RWPE2 (cell line): ENCODE data around the gene CLCN3.
A peak's percentile ranks its signal among the peaks of the same experiment; 100 is the strongest.

Experiments
- ATAC-seq: fragments of 200-7000 bp; cut with Tn5 transposase; 3 replicates; pipeline ENCODE4 v1.9.1; 2021; ENCODE audit warnings: low read depth
- DNase-seq: peaks from one replicate; pipeline ENCODE4 v3.0.0-alpha.2; 2020; ENCODE audit warnings: low spot score
- H3K27ac ChIP-seq: fragments of 450-650 bp; 2 replicates; pipeline ENCODE4 v1.5.1; 2017; ENCODE audit warnings: mild to moderate bottlenecking; ENCODE audit not compliant: poor library complexity, severe bottlenecking
- H3K27me3 ChIP-seq: fragments of 250-450 bp; sonication (Bioruptor Pico); 2 replicates; pipeline ENCODE4 v1.5.1; 2021; ENCODE audit warnings: mild to moderate bottlenecking, moderate library complexity; ENCODE audit not compliant: insufficient read depth, poor library complexity, severe bottlenecking
- H3K36me3 ChIP-seq: fragments of 250-450 bp; sonication (Bioruptor Pico); 2 replicates; pipeline ENCODE4 v1.5.1; 2020; ENCODE audit warnings: low read depth, mild to moderate bottlenecking, moderate library complexity
- H3K4me1 ChIP-seq: fragments of 250-450 bp; sonication (Bioruptor Pico); 2 replicates; pipeline ENCODE4 v1.5.1; 2021; ENCODE audit warnings: mild to moderate bottlenecking, moderate library complexity; ENCODE audit not compliant: insufficient read depth, poor library complexity, severe bottlenecking
- H3K4me3 ChIP-seq: fragments of 250-450 bp; sonication (Bioruptor Pico); 2 replicates; pipeline ENCODE4 v1.5.1; 2021; ENCODE audit warnings: mild to moderate bottlenecking, moderate library complexity; ENCODE audit not compliant: severe bottlenecking
- H3K9me3 ChIP-seq: fragments of 250-450 bp; sonication (Bioruptor Pico); 2 replicates; pipeline ENCODE4 v1.5.1; 2021; ENCODE audit warnings: mild to moderate bottlenecking, moderate library complexity; ENCODE audit not compliant: severe bottlenecking
- TF ChIP-seq, protein P1 (sequence below): fragments of 450-650 bp; IDR thresholded peaks from one replicate; pipeline ENCODE4 v1.5.1; 2017; ENCODE audit warnings: mild to moderate bottlenecking, moderate library complexity; ENCODE audit not compliant: poor library complexity, severe bottlenecking

The CLCN3 gene

GRCh38 chr4:169603312-169603711 is 17.1 kb upstream of the CLCN3 start:
- DNase-seq: no peak
- TF ChIP-seq, protein P1, sequence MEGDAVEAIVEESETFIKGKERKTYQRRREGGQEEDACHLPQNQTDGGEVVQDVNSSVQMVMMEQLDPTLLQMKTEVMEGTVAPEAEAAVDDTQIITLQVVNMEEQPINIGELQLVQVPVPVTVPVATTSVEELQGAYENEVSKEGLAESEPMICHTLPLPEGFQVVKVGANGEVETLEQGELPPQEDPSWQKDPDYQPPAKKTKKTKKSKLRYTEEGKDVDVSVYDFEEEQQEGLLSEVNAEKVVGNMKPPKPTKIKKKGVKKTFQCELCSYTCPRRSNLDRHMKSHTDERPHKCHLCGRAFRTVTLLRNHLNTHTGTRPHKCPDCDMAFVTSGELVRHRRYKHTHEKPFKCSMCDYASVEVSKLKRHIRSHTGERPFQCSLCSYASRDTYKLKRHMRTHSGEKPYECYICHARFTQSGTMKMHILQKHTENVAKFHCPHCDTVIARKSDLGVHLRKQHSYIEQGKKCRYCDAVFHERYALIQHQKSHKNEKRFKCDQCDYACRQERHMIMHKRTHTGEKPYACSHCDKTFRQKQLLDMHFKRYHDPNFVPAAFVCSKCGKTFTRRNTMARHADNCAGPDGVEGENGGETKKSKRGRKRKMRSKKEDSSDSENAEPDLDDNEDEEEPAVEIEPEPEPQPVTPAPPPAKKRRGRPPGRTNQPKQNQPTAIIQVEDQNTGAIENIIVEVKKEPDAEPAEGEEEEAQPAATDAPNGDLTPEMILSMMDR: no peak

DNA sequence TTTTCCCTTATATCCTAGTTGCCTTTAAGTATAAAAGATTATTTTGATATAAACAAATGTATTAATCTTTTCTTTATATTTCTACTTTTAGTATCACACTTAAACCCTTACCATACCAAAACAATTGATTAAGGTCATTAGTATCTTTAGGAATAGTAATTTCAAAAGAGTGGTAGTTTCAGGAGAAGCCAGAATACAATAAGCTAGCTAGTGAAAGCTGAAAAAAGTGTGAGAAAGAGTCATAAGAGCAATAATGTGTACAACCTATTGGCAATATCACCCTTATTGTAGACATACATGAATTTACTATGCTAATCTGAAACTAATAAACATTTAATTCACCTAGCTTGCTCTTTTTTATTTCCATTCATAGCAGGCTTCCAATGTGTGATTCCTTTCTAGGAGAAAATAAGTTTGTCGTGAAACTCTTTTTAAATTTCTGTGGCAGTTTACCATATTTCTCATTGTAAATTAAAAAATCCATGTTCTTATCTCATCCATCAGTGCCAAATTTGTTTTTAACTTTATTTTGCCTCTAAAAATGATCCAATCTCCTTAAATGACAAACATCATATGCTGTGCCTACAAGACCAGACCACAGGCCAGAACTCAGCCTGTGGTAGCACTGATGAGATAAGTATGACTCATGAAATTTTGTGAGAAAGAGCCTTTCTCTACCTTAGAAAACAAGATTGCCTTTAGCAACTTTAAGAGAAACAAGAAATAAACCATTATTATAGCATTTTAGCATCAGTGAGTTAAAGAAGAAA is 16.1 kb upstream of the CLCN3 start:
- TF ChIP-seq, protein P1: no peak
- Histone ChIP-seq H3K9me3 (no peaks in the 10 kb centered on the region), H3K27ac (no peak overlapping the region), H3K36me3 (peaks cover 33% of the 10 kb centered on the region), H3K27me3 (no peaks in the 10 kb centered on the region), H3K4me1 (peaks cover 13% of the 10 kb centered on the region), H3K4me3 (no peak overlapping the region)
- ATAC-seq (peak; percentile 96), DNase-seq (no peak)

More at GRCh38 chr4:169603312-169603711, 17.1 kb upstream of the CLCN3 start:
- no peaks in the 10 kb centered on the region for H3K27me3 ChIP-seq
- no peak for ATAC-seq
- no peak overlapping the region for H3K27ac ChIP-seq
- H3K36me3 ChIP-seq: peaks cover 35% of the 10 kb centered on the region
- peaks cover 13% of the 10 kb centered on the region for H3K4me1 ChIP-seq
- H3K4me3 ChIP-seq: no peak overlapping the region
- no peaks in the 10 kb centered on the region for H3K9me3 ChIP-seq

GRCh38 chr4:169604903-169605331 is 15.5 kb upstream of the CLCN3 start:
- no peak overlapping the region for H3K4me3 ChIP-seq
- H3K4me1 ChIP-seq: peaks cover 13% of the 10 kb centered on the region
- no peak overlapping the region for H3K27ac ChIP-seq
- no peaks in the 10 kb centered on the region for H3K9me3 ChIP-seq
- peaks cover 33% of the 10 kb centered on the region for H3K36me3 ChIP-seq
- DNase-seq (no peak), ATAC-seq (no peak)
- TF ChIP-seq, protein P1: no peak
- no peaks in the 10 kb centered on the region for H3K27me3 ChIP-seq

DNA sequence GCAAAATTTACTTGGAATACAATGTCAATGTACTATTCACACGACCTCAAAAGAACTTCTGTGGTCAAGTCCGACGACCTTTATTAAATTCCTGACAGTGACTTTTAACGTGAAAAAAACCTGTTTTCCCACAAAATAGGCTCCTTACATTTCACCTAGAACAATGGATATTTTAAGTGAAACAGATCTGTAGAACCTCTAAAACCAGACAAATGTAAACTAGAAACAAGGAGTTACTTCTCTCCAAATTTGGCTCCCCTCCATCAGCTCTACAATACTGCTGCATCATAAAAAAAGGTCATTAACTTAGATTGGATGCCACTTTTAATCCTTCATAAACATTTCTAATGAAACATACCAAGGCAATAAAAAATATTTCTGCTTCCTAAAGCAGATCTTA is 9.2 kb upstream of the CLCN3 start:
- peak overlapping the region; percentile 90 for H3K4me3 ChIP-seq
- H3K27me3 ChIP-seq: no peaks in the 10 kb centered on the region
- peaks cover 9% of the 10 kb centered on the region; the same call in 1 of the 2 replicates for H3K36me3 ChIP-seq
- no peak for DNase-seq
- no peak overlapping the region for H3K27ac ChIP-seq
- H3K4me1 ChIP-seq: peaks cover 18% of the 10 kb centered on the region
- ATAC-seq: no peak
- no peaks in the 10 kb centered on the region for H3K9me3 ChIP-seq
- TF ChIP-seq, protein P1: no peak
